Suprapubic skin (tissue), 4 donors: ENCODE measurements around the gene SLX9.

Experiments used
- EP300 ChIP-seq: sonication (generic); formaldehyde crosslinking; IDR thresholded peaks from one replicate; pipeline ENCODE4 v1.6.1; 2017; ENCODE audit warnings: antibody characterized with exemption
- POLR2AphosphoS5 ChIP-seq, 3 donors: sonication (generic); formaldehyde crosslinking; IDR thresholded peaks; one replicate each; pipeline ENCODE4 v1.6.1; 2017; ENCODE audit warnings: antibody characterized with exemption in 3 of 3
- TF ChIP-seq, protein P1 (sequence below), 2 donors: fragments of 200-600 bp in 1 of 2; fragments of 450-650 bp in 1 of 2; sonication (generic) in 1 of 2; IDR thresholded peaks; one replicate each; pipeline ENCODE4 v1.5.1; 2016 to 2019; ENCODE audit warnings: antibody characterized with exemption in 2 of 2, mild to moderate bottlenecking in 1 of 2, moderate library complexity in 1 of 2

DNA sequence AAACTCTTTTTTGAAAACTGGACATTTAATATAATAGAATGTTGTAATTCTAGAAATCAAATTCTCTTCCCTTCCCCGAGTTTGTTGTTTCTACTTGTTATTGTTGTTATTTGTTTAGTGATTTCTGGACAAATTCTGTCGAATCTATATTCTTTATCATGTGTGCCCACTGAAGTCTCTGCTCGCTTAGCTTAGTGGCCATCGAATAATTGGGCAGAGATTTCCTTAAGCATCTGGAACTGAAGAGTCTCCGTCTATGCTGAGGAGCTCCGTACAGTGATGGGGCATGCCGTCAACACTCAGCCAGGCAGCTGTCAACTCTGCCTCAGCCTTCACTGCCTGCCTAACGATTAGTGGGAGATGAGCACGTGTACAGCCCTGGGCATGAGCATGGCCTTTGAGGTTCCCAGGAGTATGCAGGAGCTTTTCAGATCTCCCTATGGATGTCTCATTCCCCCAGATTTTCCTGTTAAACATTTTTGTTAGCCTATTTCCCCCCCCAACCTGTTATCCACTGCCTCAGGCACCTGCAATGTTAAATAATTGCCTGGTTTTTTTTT lies 66.8 kb downstream of the SLX9 start:
- TF ChIP-seq, protein P1, sequence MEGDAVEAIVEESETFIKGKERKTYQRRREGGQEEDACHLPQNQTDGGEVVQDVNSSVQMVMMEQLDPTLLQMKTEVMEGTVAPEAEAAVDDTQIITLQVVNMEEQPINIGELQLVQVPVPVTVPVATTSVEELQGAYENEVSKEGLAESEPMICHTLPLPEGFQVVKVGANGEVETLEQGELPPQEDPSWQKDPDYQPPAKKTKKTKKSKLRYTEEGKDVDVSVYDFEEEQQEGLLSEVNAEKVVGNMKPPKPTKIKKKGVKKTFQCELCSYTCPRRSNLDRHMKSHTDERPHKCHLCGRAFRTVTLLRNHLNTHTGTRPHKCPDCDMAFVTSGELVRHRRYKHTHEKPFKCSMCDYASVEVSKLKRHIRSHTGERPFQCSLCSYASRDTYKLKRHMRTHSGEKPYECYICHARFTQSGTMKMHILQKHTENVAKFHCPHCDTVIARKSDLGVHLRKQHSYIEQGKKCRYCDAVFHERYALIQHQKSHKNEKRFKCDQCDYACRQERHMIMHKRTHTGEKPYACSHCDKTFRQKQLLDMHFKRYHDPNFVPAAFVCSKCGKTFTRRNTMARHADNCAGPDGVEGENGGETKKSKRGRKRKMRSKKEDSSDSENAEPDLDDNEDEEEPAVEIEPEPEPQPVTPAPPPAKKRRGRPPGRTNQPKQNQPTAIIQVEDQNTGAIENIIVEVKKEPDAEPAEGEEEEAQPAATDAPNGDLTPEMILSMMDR (IDR thresholded peaks at IDR 0.05): no peak
- no peak for TF ChIP-seq EP300
- TF ChIP-seq POLR2AphosphoS5 (IDR thresholded peaks at IDR 0.05): no peak
